HEK293T (cell line): ENCODE results near the gene SGTB.

Experiments used
- CTCF ChIA-PET: fragments of 350-600 bp; formaldehyde crosslinking; extraction: SDS; loops from one replicate; lab custom pipeline; 2021; ENCODE audit warnings: antibody characterized with exemption, inconsistent platforms; lab: Yijun Ruan, JAX
- POLR2A ChIA-PET: fragments of 350-600 bp; formaldehyde crosslinking; extraction: SDS; loops from one replicate; lab custom pipeline; 2020; ENCODE audit warnings: antibody characterized with exemption, inconsistent platforms; lab: Yijun Ruan, JAX
- DNase-seq: peaks from one replicate; pipeline ENCODE4 v3.0.0; 2012; ENCODE audit warnings: mixed read lengths; ENCODE audit errors: extremely low spot score
- ARNT ChIP-seq: fragments of 450-650 bp; IDR thresholded peaks from 2 replicates; pipeline ENCODE4 v1.6.1; 2017; ENCODE audit warnings: mild to moderate bottlenecking
- BHLHE40 ChIP-seq: fragments of 450-650 bp; IDR thresholded peaks from 2 replicates; pipeline ENCODE4 v1.6.1; 2016; ENCODE audit warnings: mild to moderate bottlenecking, moderate library complexity, borderline replicate concordance
- CTBP1 ChIP-seq: fragments of 450-650 bp; IDR thresholded peaks from 2 replicates; pipeline ENCODE4 v1.6.1; 2016; ENCODE audit warnings: borderline replicate concordance
- ELF4 ChIP-seq: fragments of 450-650 bp; IDR thresholded peaks from 2 replicates; pipeline ENCODE4 v1.6.1; 2017; ENCODE audit warnings: antibody characterized with exemption
- FOXA1 ChIP-seq: fragments of 450-650 bp; IDR thresholded peaks from 2 replicates; pipeline ENCODE4 v1.6.1; 2016; ENCODE audit warnings: mild to moderate bottlenecking
- FOXK2 ChIP-seq: fragments of 450-650 bp; IDR thresholded peaks from 2 replicates; pipeline ENCODE4 v1.6.1; 2016; ENCODE audit warnings: mild to moderate bottlenecking
- FOXM1 ChIP-seq: fragments of 450-650 bp; IDR thresholded peaks from 2 replicates; pipeline ENCODE4 v1.6.1; 2017; ENCODE audit warnings: mild to moderate bottlenecking, borderline replicate concordance
- HDGF ChIP-seq: fragments of 450-650 bp; IDR thresholded peaks from 2 replicates; pipeline ENCODE4 v1.6.1; 2017; ENCODE audit warnings: antibody characterized with exemption, borderline replicate concordance
- L3MBTL2 ChIP-seq: fragments of 450-650 bp; conservative IDR thresholded peaks from 2 replicates; pipeline ENCODE4 v1.6.1; 2016; ENCODE audit warnings: mild to moderate bottlenecking
- LEF1 ChIP-seq: fragments of 450-650 bp; IDR thresholded peaks from 2 replicates; pipeline ENCODE4 v1.6.1; 2017; ENCODE audit warnings: mild to moderate bottlenecking, borderline replicate concordance
- NFRKB ChIP-seq: fragments of 450-650 bp; IDR thresholded peaks from 2 replicates; pipeline ENCODE4 v1.6.1; 2016; ENCODE audit warnings: mild to moderate bottlenecking, moderate library complexity
- SP1 ChIP-seq: fragments of 450-650 bp; IDR thresholded peaks from 2 replicates; pipeline ENCODE4 v1.6.1; 2017
- SUZ12 ChIP-seq: fragments of 450-650 bp; IDR thresholded peaks from 2 replicates; pipeline ENCODE4 v1.6.1; 2016; ENCODE audit warnings: mild to moderate bottlenecking
- TARDBP ChIP-seq: fragments of 450-650 bp; IDR thresholded peaks from 2 replicates; pipeline ENCODE4 v1.6.1; 2016
- ZNF384 ChIP-seq: fragments of 450-650 bp; IDR thresholded peaks from 2 replicates; pipeline ENCODE4 v1.6.1; 2016
- TF ChIP-seq, protein P1 (sequence below): fragments of 450-650 bp; IDR thresholded peaks from 2 replicates; pipeline ENCODE4 v1.6.1; 2016

Gene SGTB, protein sequence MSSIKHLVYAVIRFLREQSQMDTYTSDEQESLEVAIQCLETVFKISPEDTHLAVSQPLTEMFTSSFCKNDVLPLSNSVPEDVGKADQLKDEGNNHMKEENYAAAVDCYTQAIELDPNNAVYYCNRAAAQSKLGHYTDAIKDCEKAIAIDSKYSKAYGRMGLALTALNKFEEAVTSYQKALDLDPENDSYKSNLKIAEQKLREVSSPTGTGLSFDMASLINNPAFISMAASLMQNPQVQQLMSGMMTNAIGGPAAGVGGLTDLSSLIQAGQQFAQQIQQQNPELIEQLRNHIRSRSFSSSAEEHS

DNA sequence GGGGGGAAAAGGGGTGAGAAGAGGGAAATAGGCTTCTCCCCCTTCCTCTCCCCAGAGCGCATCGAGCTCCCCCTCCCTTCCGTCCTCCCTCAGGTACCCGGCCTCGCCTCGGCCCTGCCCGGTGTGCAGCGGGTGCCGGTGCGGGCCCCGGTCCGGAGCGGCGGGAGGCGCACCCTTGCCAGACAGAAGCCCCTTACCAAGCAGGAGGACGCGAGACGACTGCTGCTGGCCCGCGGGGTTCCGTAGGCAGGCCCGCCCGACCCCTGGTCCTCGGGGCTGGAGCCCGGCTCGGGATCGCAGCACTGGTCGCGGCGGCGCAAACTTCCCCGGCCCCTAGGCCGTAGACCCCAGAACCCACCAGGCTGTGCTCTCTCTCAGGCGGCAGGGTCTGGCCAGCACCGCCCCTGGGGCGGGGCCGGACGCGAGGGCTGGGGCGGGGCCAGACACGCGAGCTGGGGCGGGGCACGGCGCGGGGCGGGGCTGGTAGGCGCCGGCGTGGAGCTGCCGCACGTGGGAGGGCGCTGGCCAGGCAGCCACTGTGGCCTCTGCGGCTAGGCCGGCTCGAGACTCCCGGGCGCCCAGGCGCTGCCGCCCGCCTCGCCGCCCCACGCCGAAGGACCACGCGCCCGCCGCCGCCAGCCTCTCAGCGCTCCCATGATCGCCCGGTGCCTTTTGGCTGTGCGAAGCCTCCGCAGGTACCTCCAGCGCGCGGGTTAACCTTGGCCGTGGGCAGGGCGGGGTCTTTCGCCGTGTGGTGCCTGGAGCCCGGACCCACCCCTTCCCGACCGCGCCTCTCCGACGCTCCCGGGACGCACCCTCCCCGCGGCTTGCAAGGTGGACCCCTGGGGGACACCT is at the start of gene SGTB, which contains the start of gene NLN:
SGTB (minus strand) TSS at position 390 of the 855 bp plus-strand sequence. CDS start 1,302 bp downstream, outside the sequence.
NLN (plus strand) TSS at position 486 of the 855 bp plus-strand sequence; CDS start at position 655, 169 bp downstream.
- POLR2A ChIA-PET: interaction anchor here (0.5 to 1.8 kb wide), 7 partner anchors 11 to 422 kb away, joined by 3 to 6 read pairs (median 4); partner anchors contain the start of genes CENPK, ERBIN, PPWD1 and SREK1
- CTCF ChIA-PET: interaction anchor here (0.7 kb wide), 1 partner anchor 11 kb away, joined by 3 read pairs; no protein-coding TSS in a partner anchor

DNA sequence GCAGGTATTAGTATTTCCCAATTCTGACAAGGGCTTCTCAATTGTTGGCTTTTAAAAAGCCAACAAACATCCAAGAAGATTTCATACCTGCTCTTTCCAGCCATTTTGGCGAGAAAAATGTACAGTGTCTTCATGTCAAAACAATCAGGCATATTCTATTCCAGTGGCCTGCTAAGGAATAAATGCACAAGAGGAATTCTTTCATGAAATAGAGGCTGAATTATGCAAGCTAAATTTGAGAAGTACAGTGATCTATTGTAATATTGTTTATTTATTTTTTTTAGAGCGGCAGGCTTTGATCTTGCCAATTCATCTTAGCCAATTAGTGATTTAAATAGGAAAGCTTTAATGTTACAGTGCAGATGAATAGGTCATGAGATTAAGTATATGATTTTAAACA is 49.4 kb upstream of the SGTB start:
- no peak for DNase-seq
- CTCF ChIA-PET: no interaction called here
- POLR2A ChIA-PET: no interaction called here
- no peak for TF ChIP-seq CTBP1
- no peak for TF ChIP-seq ARNT
- TF ChIP-seq TARDBP: no peak
- TF ChIP-seq SUZ12: no peak
- TF ChIP-seq NFRKB: no peak
- TF ChIP-seq FOXM1: no peak
- TF ChIP-seq, protein P1, sequence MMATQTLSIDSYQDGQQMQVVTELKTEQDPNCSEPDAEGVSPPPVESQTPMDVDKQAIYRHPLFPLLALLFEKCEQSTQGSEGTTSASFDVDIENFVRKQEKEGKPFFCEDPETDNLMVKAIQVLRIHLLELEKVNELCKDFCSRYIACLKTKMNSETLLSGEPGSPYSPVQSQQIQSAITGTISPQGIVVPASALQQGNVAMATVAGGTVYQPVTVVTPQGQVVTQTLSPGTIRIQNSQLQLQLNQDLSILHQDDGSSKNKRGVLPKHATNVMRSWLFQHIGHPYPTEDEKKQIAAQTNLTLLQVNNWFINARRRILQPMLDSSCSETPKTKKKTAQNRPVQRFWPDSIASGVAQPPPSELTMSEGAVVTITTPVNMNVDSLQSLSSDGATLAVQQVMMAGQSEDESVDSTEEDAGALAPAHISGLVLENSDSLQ: no peak
- TF ChIP-seq L3MBTL2: no peak
- TF ChIP-seq SP1: no peak
- TF ChIP-seq BHLHE40: no peak

More for the DNA sequence above, at the start of gene SGTB, which contains the start of gene NLN:
- peak; percentile 91 for DNase-seq
- TF ChIP-seq HDGF (no peak), L3MBTL2 (peak; percentile 24; the same call in 1 of the 2 replicates)

DNA sequence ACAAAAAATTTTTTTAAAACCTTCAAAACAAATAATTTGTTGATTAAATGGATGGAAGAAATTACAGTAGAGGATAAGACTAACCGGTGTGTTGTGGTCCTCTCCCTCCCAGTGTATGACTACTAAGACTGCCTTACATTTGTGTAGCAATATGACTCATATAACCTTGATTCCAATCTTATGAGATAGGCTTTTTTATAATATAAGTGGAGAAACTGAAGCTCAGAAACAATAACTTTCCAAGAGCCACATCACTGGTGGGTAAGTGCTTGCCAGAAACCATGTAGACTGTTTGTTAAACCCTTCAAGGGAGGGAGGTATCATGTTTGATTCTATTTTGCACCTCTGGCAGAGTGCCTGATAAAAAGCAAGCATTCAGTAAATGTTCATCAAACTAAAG is 47.6 kb upstream of the SGTB start:
- ChIA-PET CTCF (no interaction called here), POLR2A (no interaction called here)
- DNase-seq: no peak
- TF ChIP-seq L3MBTL2: no peak
- TF ChIP-seq LEF1: no peak
- no peak for TF ChIP-seq BHLHE40
- TF ChIP-seq TARDBP: no peak
- TF ChIP-seq NFRKB: no peak
- no peak for TF ChIP-seq HDGF
- TF ChIP-seq SUZ12: no peak
- no peak for TF ChIP-seq FOXK2
- TF ChIP-seq CTBP1: no peak
- no peak for TF ChIP-seq ZNF384
- no peak for TF ChIP-seq SP1
- no peak for TF ChIP-seq ELF4

DNA sequence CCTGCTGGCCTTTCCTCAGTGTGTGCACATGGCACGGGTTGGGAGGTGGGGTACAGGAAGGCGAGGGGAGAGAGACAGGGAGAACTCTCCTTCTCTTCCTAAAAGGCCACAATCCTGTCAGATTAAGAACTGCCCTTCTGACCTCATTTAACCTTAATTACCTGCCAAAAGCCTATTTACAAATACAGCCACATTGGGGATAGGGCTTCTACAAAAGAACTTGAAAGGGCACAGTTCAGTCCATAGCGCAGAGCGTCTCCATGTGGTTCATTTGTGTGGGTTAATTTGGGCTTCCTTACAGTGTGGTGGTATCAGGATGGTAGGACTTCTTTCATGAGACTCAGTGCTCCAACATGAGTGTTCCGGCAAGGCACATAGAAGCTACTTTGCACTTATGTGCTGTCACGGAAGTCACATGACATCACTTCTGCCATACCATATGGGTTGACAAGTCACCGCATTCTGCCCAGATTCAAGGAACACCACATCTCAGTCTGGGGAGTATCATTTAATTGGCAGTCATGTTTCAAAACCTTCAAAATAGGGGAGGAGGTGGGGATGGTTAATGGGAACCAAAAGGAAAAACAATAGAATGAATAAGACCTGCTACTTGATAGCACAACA is 46.9 kb upstream of the SGTB start:
- TF ChIP-seq HDGF (no peak), LEF1 (no peak), L3MBTL2 (no peak), FOXM1 (no peak), ELF4 (no peak), NFRKB (no peak), FOXA1 (no peak), FOXK2 (no peak), SP1 (no peak)
- DNase-seq: no peak
- CTCF ChIA-PET: no interaction called here
- POLR2A ChIA-PET: no interaction called here

DNA sequence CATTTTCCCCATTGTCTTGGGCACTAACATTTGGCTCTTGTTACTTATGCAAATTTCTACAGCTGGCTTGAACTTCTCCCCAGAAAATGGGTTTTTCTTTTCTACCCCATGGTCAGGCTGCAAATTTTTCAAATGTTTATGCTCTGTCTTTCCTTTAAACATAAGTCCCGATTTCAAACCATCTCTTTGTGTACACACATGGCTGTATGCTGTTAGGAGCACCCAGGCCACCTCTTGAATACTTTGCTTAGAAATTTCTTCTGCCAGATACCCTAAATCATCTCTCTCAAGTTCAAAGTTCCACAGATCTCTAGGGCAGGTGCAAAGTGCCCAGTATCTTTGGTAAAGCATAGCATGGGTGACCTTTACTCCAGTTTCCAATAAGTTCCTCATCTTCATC is 45.7 kb upstream of the SGTB start:
- TF ChIP-seq ARNT: no peak
- TF ChIP-seq TARDBP: no peak
- CTCF ChIA-PET: no interaction called here
- no peak for DNase-seq
- POLR2A ChIA-PET: no interaction called here

DNA sequence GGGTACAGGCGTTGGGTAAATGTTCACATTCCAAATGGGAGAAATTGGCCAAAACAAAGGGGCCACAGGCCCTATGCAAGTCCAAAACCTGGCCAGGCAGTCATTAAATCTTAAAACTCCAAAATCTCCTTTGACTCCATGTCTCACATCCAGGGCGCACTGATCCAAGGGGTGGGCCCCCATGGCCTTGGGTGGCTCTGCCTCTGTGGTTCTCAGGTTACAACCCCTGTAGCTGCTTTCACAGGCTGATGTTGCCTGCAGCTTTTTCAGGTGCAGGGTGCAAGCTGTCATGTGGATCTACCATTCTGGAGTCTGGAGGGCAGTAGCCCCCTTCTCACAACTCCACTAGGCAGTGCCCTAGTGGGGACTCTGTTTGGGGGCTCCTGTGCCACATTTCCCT is 44.9 kb upstream of the SGTB start:
- POLR2A ChIA-PET: no interaction called here
- no peak for DNase-seq
- no peak for TF ChIP-seq LEF1
- no peak for TF ChIP-seq FOXA1
- TF ChIP-seq HDGF: no peak
- CTCF ChIA-PET: no interaction called here

DNA sequence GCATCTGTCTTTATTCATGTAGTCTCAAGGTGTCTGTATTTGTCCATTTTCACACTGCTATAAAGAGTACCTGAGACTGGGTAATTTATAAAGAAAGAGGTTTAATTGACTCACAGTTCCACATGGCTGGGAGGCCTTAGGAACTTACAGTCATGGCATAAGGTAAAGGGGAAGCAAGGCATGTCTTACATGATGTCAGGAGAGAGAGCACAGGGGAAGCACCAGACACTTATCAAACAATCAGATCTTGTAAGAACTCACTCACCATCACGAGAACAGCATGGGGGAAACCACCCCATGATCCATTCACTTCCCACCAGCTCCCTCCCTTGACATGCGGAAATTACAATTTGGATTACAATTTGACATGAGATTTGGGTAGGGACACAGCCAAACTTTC is 44.3 kb upstream of the SGTB start:
- TF ChIP-seq CTBP1 (no peak), TARDBP (no peak), HDGF (no peak), SUZ12 (no peak), FOXK2 (no peak), NFRKB (no peak)
- TF ChIP-seq, protein P1: no peak
- ChIA-PET CTCF (no interaction called here), POLR2A (no interaction called here)
- DNase-seq: no peak
